HPDE6-E6E7 (cell line): ENCODE data around the gene ATP5F1C.
A peak's percentile ranks its signal among the peaks of the same experiment; 100 is the strongest.
"Not testable (repeated sequence)": the region's sequence is repeated elsewhere in the genome, so short reads cannot be mapped to it uniquely, and the experiment has no call there.

Source experiments
- DNase-seq: peaks from one replicate; pipeline ENCODE4 v3.0.0; 2011; ENCODE audit warnings: missing footprints; ENCODE audit errors: extremely low spot score

Gene ATP5F1C

GRCh38 chr10:7794251-7795026 is 6.5 kb downstream of the ATP5F1C start:
- DNase-seq: no peak

- DNase-seq: no peak
Observed at GRCh38 chr10:7795605-7796004, 7.6 kb downstream of the ATP5F1C start.

- DNase-seq: peak; percentile 10
Observed at GRCh38 chr10:7797582-7797981, 9.6 kb downstream of the ATP5F1C start.

- DNase-seq: no peak
Observed at GRCh38 chr10:7802606-7803005, 14.6 kb downstream of the ATP5F1C start.

- DNase-seq: no peak
Observed at GRCh38 chr10:7804216-7804615, 16.2 kb downstream of the ATP5F1C start.

- DNase-seq: no peak
Observed at GRCh38 chr10:7804741-7805140, 16.8 kb downstream of the ATP5F1C start.

GRCh38 chr10:7808686-7809267 is 20.8 kb downstream of the ATP5F1C start:
- no peak for DNase-seq

- no peak for DNase-seq
Observed at GRCh38 chr10:7810443-7810842, 22.5 kb downstream of the ATP5F1C start.

- DNase-seq: no peak
Observed at GRCh38 chr10:7811000-7811399, 23.0 kb downstream of the ATP5F1C start.

- DNase-seq: not testable (repeated sequence)
Observed at GRCh38 chr10:7811743-7812142, 23.8 kb downstream of the ATP5F1C start.

- DNase-seq: no peak
Observed at GRCh38 chr10:7813481-7813880, 25.5 kb downstream of the ATP5F1C start.

GRCh38 chr10:7817576-7817975 is 29.6 kb downstream of the ATP5F1C start:
- no peak for DNase-seq

- no peak for DNase-seq
Observed at GRCh38 chr10:7817984-7818294, 30.0 kb downstream of the ATP5F1C start.

- peak; percentile 23 for DNase-seq
Observed at GRCh38 chr10:7818295-7819120, 30.5 kb downstream of the ATP5F1C start, which contains the start of gene TAF3. Gene TAF3, plus strand, starts transcription at chr10:7818505. Its CDS starts 205 bp downstream, at chr10:7818710.

- DNase-seq: no peak
Observed at GRCh38 chr10:7819121-7819460, 31.1 kb downstream of the ATP5F1C start.

GRCh38 chr10:7824251-7824650 is 36.3 kb downstream of the ATP5F1C start:
- DNase-seq: no peak

- DNase-seq: no peak
Observed at GRCh38 chr10:7826971-7827370, 39.0 kb downstream of the ATP5F1C start.

- no peak for DNase-seq
Observed at GRCh38 chr10:7829289-7829834, 41.4 kb downstream of the ATP5F1C start.

GRCh38 chr10:7832060-7832459 is 44.1 kb downstream of the ATP5F1C start:
- DNase-seq: no peak

GRCh38 chr10:7833210-7833609 is 45.2 kb downstream of the ATP5F1C start:
- DNase-seq: no peak

GRCh38 chr10:7834262-7834661 is 46.3 kb downstream of the ATP5F1C start:
- no peak for DNase-seq

- no peak for DNase-seq
Observed at GRCh38 chr10:7836571-7836970, 48.6 kb downstream of the ATP5F1C start.

- DNase-seq: no peak
Observed at GRCh38 chr10:7846591-7846990, 58.6 kb downstream of the ATP5F1C start.
